ENCODE data around the gene PTPRN2.

PTPRN2 gene

DNA sequence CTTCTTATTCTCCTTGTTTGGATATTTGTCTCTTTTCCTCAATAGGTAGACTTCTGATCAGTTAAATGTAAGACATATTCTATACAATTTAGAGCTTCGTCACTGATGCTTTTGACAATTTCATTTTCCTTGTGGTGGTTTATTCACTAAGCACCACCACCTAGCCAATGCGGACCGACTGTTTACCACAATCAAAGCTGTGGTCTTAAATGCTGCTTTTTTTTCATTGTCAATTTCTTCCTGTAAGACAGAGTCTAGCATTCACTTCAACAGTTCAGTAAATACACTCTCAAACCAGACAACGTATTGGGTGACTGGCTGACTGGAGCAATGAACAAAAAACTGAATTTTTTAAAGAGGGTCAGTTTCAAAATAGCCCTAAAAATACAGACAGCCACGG lies 1011.8 kb downstream of the PTPRN2 start:
- no peak overlapping the region for H3K27ac ChIP-seq
- TF ChIP-seq, protein P1, sequence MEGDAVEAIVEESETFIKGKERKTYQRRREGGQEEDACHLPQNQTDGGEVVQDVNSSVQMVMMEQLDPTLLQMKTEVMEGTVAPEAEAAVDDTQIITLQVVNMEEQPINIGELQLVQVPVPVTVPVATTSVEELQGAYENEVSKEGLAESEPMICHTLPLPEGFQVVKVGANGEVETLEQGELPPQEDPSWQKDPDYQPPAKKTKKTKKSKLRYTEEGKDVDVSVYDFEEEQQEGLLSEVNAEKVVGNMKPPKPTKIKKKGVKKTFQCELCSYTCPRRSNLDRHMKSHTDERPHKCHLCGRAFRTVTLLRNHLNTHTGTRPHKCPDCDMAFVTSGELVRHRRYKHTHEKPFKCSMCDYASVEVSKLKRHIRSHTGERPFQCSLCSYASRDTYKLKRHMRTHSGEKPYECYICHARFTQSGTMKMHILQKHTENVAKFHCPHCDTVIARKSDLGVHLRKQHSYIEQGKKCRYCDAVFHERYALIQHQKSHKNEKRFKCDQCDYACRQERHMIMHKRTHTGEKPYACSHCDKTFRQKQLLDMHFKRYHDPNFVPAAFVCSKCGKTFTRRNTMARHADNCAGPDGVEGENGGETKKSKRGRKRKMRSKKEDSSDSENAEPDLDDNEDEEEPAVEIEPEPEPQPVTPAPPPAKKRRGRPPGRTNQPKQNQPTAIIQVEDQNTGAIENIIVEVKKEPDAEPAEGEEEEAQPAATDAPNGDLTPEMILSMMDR (IDR thresholded peaks at IDR 0.05): no peak
- TF ChIP-seq ZFX (IDR thresholded peaks at IDR 0.05; ENCODE audit: borderline replicate concordance): no peak

DNA sequence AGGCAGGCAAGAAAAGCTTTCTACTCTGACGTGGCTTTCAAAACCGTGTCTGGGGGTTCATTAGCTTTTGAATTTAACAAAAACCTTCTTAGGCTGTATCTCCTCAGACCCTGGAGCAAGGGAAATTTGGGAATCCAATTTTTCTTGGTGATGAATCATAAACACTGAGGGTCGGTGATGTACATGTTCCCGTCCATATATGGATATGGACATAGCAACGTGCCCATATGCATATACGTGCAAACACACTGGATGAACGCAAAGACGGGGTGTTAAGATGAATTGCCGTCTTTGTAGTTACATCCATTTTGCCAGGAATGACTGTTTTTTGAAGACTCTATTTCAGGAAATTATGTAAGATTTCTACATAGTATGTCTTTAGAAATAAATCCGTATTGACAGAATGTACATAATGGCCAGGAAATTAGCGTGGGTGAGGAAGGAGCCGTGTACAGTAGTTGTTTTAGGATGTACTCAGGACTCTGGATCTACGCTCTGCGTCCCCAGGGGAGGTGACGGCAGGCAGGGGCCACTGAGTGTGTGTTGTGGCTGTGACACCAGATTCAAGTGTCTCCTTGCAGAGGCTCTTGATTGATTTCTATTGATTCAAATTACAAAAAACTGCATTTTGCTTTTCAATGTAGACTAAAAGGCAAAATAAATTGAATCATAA lies 1012.6 kb downstream of the PTPRN2 start:
- TF ChIP-seq ZFX (IDR thresholded peaks at IDR 0.05; ENCODE audit: borderline replicate concordance): no peak
- TF ChIP-seq, protein P1 (IDR thresholded peaks at IDR 0.05): no peak

DNA sequence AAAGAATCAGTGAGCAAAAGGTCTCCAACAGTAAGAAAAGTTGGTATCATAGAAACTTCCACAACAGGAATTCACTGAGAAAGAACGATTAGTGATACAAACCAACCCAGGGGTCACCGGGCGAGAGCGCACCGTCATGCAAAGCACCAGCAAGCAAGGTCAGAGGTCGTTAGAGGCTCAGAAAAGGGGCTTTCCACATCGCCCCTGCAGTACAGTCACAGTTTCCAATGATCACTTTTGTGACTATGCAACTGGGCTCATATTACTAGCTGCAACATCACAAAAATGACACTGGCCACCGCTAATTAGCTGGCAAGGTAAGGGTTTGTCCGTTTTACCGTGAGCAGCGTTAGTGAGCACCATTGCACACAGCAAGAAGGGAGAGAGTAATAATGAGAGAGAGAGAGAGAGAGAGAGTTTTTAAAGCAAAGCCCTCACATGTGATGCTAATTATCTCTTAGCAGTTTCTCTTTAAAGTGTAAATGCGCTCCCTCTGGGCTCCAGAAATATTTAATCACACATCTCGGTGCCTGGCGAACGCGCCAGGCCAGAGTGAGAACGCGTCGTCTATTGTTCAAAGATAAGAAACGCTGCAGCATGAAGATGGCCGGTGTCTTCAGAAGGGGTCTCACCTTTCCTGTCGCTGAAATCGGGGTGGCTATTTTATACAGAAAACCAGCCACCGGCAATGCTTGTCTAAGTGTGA lies 1013.4 kb downstream of the PTPRN2 start:
- H3K27ac ChIP-seq: no peak overlapping the region
- no peak for TF ChIP-seq ZFX (IDR thresholded peaks at IDR 0.05; ENCODE audit: borderline replicate concordance)
- TF ChIP-seq, protein P1 (IDR thresholded peaks at IDR 0.05): no peak

More for the DNA sequence above, 1012.6 kb downstream of the PTPRN2 start:
- no peak overlapping the region for H3K27ac ChIP-seq

DNA sequence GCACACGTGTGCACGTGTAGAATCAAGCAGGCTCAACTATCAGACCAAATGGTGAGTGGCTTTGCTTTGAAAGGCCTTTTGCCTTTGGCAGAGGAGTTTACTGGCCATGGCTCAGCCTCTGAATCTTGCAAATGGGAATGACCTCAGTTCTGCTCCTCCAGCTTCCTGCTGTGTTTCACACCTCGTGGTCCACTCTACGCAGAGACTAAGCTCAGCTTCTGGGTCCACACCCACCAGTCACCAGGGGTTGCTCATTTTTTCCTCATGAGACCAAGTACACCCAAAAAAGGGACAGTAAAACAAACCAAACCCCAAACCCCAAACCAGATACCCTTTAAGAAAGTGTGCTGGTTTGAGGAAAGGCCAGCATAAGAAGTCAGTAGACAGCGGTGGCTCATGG lies 1014.4 kb downstream of the PTPRN2 start:
- TF ChIP-seq, protein P1 (IDR thresholded peaks at IDR 0.05): no peak
- TF ChIP-seq ZFX (IDR thresholded peaks at IDR 0.05; ENCODE audit: borderline replicate concordance): no peak

DNA sequence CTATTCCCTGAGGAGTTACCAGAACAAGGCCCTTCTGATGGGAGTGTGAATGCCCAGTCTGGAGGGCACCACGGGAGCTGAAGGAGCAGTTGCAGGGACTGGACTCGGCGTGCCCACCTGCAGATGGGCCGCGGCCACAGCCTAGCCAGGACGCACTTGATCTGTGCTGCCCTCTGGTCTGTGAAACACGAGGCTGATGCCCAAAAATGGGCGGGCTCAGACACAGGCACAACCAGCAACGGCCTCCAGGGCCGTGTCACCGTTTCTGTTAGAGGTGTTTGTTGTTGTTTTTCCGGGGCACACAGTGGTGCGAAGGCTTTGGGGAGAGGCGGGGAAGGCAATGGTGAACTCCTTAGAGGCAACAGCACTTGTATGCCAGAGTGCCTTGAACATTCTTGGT lies 1015.0 kb downstream of the PTPRN2 start:
- TF ChIP-seq ZFX (IDR thresholded peaks at IDR 0.05; ENCODE audit: borderline replicate concordance): no peak
- TF ChIP-seq, protein P1 (IDR thresholded peaks at IDR 0.05): no peak
- no peak overlapping the region for H3K27ac ChIP-seq

More for the DNA sequence above, 1014.4 kb downstream of the PTPRN2 start:
- H3K27ac ChIP-seq: no peak overlapping the region

DNA sequence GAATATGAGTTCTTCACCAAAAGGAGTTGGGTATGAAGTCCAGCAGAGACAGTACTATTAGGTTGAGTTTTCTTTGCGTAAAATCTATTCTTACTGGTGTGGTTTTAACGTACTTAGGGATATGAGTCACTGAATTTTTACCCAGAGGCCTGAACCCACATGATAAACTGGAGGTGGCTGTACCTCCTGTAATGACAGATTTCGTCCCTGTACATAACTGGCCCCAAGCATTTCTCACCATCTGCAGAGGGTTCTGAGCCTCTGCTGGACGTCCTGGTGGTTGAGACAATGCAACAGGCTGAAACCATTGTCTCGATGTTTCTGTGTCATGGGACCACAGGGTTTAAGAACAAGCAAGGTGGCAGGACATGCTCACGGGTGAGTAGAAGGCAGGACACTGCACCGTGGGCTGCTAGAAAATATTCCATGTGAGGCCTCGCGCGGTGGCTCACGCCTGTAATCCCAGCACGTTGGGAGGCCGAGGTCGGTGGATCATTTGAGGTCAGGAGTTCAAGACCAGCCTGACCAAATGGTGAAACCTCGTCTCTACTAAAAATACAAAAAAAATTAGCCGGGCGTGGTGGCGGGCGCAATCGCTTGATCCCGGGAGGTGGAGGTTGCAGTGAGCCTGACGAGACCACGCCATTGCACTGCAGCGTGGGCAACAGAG lies 1017.0 kb downstream of the PTPRN2 start:
- TF ChIP-seq, protein P1 (IDR thresholded peaks at IDR 0.05): no peak
- no peak for TF ChIP-seq ZFX (IDR thresholded peaks at IDR 0.05; ENCODE audit: borderline replicate concordance)
- no peak overlapping the region for H3K27ac ChIP-seq

DNA sequence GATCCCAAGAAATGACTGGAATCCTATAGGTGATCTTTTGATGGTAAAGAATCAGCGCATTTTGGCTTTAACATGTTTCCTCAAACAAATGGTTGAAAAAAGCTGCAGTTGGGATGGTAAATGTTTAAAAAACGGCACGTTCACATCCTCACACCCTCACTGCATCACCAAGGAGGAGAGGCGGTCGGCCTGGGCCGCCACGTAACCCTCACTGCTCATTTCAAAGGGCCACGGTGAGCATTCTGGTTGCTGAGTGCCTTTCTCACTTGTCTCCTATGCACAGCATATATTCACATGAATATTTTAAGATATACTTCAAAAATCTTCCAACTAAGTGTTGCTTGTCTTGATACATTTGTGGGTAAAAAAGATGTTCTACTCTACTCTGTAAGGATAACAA lies 1017.7 kb downstream of the PTPRN2 start:
- no peak for TF ChIP-seq ZFX (IDR thresholded peaks at IDR 0.05; ENCODE audit: borderline replicate concordance)
- TF ChIP-seq, protein P1 (IDR thresholded peaks at IDR 0.05): no peak
- no peak overlapping the region for H3K27ac ChIP-seq
